ENCODE results near the gene ZG16B. TPM values are rescaled to one million over a fixed set of nuclear protein-coding genes. Genes with fewer than 3 reads are reported as not detected.

ZG16B gene
- 10 to 100 TPM in 3 of 4 donors, 1 to 10 TPM in 1; 5.6 to 67.9 (median 19.4) TPM for total RNA-seq

GRCh38 chr16:2829501-2830354 is at the start of gene ZG16B:
ZG16B (plus strand) TSS chr16:2830303; CDS start chr16:2830442, 139 bp downstream.
- no peak within 1 kb of the TSS for H3K4me3 ChIP-seq (ENCODE audit: low read depth, poor library complexity, severe bottlenecking)
- TF ChIP-seq CTCF (IDR thresholded peaks at IDR 0.05) (no peak), POLR2A (IDR thresholded peaks at IDR 0.05) (no peak)
- WGBS, 2 donors = 38 to 50% methylated on average over 17 to 31 of the region's 32 CpGs
- intact Hi-C loops (cut with DNase I; ENCODE audit: low total_unique reads) = no loop called here
- no peak for DNase-seq (ENCODE audit: low spot score in 2 of 2)

- H3K4me3 ChIP-seq (ENCODE audit: low read depth, poor library complexity, severe bottlenecking) = no peak overlapping the region
- TF ChIP-seq CTCF (IDR thresholded peaks at IDR 0.05) (no peak), POLR2A (IDR thresholded peaks at IDR 0.05) (no peak)
- WGBS, 2 donors = 82 to 86% methylated on average over 20 of the region's 20 CpGs
- DNase-seq (ENCODE audit: low spot score in 2 of 2) = no peak
- intact Hi-C loops (cut with DNase I; ENCODE audit: low total_unique reads) = no loop called here
These were observed 47.3 kb upstream of the ZG16B start for GRCh38 chr16:2782583-2783351.

- WGBS, 2 donors = 92 to 94% methylated on average over 15 of the region's 15 CpGs
- no peak overlapping the region for H3K4me3 ChIP-seq (ENCODE audit: low read depth, poor library complexity, severe bottlenecking)
- no peak for DNase-seq (ENCODE audit: low spot score in 2 of 2)
- intact Hi-C loops (cut with DNase I; ENCODE audit: low total_unique reads) = no loop called here
- no peak for TF ChIP-seq POLR2A (IDR thresholded peaks at IDR 0.05)
These were observed 46.3 kb upstream of the ZG16B start for GRCh38 chr16:2783581-2784357.

GRCh38 chr16:2784358-2785100 is 45.6 kb upstream of the ZG16B start:
- DNase-seq (ENCODE audit: low spot score in 2 of 2) = no peak
- intact Hi-C loops (cut with DNase I; ENCODE audit: low total_unique reads) = no loop called here
- WGBS, 2 donors = 52 to 55% methylated on average over 12 to 15 of the region's 15 CpGs
- H3K4me3 ChIP-seq (ENCODE audit: low read depth, poor library complexity, severe bottlenecking) = no peak overlapping the region
- TF ChIP-seq CTCF (IDR thresholded peaks at IDR 0.05) = no peak
- TF ChIP-seq POLR2A (IDR thresholded peaks at IDR 0.05) = no peak

GRCh38 chr16:2785101-2785991 is 44.8 kb upstream of the ZG16B start:
- H3K4me3 ChIP-seq (ENCODE audit: low read depth, poor library complexity, severe bottlenecking) = no peak overlapping the region
- intact Hi-C loops (cut with DNase I; ENCODE audit: low total_unique reads) = no loop called here
- TF ChIP-seq CTCF (IDR thresholded peaks at IDR 0.05) = no peak
- TF ChIP-seq POLR2A (IDR thresholded peaks at IDR 0.05) = no peak
- no peak for DNase-seq (ENCODE audit: low spot score in 2 of 2)
- WGBS, 2 donors = 17 to 20% methylated on average over 36 to 60 of the region's 79 CpGs

Data from lower leg skin (tissue), 4 donors.